HG02973 (cell line): ENCODE results near the gene PIGQ.

ENCODE experiments used
- ATAC-seq: cut with Tn5 transposase; IDR thresholded peaks from one replicate; pipeline ENCODE4 v1.9.1; 2021; ENCODE audit warnings: moderate library complexity; ENCODE audit not compliant: unreplicated experiment

The PIGQ gene

DNA sequence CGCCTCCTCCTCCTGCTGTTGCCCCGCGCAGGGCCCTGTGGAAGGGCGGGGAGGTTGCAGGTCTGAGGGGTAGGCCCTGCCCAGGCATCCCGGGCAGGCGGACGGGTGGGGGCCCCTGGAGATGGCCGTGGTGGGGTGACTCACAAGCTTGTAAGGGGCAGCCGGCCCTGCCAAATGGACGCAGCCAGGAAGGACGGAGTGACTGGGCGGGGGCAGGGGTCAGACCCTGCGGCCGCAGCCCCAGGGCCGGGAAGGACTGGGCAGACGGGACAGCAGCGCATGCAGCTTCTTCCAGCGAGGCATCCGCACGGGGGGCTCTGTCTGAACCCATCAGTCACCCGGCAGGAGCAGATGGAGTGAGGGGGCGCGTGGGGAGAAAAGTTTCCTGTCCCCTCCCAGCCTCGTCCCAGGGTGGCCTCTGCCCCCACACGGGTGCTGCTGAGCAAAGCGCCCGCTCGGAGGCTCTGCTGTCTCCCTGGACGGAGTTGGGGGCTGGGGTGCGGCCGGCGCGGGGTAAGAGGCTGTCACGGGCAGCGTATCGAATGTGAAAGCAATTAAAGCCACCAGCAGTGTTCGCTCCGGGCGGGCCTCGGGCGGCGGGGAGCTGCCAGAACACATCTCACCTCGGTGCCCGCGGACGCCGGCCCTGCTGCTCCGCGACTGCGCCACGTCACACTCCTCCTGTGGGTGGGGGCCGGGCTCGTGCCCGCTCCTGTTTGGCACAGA is 15.0 kb upstream of the PIGQ start:
- no peak for ATAC-seq

DNA sequence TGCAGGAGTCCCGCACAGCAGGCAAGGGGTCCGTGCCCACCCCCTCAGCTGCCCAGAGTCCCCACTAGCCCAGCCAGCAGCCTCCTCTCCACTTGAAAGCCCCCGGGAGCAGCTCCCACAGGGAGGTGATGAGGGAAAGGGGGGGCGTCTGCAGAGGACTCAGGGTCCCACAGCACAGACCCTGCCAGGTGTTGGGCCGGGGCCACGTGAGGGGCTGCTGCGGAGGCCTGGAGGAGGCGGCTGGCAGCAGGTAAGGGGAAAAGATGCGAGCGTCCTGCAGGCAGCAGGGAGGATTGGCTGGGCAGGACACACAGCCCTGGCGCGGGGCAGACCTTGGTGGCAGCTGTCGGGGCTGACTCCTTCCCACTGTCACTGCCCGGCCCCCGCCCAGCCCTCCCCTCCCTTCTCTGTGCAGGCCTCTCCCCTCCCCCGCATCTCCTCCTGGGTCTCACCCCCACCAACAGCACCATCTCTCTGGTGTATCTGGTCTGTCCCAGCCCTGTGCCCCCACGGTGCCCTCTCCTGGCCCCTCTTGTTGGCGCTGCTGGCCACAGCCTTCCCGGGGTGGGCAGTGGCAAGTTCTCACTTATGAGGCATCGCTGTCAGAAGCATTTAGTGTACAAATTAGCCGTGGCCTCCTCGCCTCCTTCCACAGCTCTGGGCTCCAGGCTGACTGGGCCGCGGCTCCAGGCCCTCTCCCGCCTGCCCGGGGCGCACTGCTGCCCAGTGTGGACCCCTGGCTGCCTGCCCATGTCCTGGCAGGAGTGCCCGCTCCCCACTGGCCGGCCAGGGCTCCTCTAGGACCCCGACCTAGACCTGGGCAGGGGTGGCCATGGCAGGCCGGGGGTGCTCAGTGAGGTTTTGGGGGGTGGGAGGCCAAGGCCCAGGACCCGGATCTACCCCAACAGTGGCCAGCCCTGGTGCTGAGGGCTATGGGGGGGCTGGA is 14.0 kb upstream of the PIGQ start:
- ATAC-seq = no peak

DNA sequence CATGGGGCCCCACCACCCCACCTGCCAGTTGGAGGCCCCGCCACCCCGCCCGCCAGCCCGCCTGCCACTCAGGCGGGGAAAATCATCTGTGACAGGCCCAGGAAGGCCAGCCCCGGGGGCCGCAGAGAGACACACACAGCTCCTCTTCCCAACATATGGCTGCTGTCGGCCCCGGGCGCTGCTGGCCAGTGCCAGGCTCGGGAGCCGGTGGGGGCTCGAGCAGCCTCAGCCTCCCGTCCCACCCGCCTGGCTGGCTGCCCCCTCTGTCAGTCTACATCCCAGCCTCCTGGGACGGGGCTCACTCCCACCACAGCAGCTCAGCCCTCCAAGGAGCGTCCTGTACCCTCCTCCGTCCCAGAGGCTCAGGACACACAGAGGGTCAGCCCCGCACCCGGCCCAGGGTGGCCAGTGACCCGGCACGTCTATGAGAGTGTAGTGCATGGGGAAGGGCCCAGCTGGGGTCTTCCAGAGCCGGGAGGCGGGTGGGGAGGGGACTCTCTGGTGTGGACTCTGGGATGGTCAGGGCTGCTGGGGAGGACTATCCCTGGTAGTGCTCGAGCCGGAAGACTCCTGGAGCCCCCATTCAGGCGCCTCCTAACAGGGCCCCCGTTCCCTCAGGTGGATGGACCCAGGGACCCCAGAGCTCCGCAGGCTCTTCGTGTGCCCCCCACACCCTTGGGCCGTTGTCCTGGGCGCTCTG is 13.1 kb upstream of the PIGQ start:
- no peak for ATAC-seq

DNA sequence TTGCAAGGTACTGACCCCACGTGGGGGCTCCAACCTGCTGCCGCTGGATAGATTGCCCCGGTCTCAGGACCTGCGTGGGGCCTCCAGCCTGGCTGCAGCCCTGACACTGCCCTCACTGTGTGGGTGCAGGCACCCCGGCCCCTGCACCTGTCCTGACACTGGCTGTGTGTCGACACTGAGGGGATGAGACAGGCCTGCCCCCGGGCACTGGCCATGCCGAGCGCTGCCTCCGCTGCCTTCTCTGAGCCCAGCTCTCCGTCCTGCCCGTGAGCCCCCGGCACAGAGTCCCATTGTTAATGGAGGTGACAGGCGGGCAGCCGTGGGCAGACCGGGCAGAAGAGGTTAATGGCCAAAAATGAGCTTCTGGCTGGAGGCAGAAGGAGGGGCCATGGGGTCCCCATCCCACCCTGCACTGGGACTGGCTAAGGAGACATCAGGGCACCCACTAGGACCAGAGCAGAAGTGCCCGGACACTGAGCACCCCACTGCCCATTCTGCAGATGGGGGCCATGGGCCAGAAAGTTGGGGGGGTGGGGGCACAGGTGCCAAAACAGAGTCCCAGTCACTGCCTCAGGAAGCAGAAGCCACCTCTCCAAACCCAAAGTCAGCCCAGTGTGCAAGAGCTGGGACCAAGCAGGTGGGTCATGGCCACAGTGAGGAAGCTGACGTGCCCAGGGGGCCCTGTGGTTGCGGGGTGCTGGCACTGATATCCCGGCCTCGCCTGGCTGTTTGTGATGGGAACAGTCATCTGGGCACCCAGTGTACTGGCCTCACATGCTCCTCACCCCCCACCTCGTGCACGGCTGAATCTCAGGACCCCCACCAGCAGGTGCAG is 12.1 kb upstream of the PIGQ start:
- ATAC-seq = no peak

DNA sequence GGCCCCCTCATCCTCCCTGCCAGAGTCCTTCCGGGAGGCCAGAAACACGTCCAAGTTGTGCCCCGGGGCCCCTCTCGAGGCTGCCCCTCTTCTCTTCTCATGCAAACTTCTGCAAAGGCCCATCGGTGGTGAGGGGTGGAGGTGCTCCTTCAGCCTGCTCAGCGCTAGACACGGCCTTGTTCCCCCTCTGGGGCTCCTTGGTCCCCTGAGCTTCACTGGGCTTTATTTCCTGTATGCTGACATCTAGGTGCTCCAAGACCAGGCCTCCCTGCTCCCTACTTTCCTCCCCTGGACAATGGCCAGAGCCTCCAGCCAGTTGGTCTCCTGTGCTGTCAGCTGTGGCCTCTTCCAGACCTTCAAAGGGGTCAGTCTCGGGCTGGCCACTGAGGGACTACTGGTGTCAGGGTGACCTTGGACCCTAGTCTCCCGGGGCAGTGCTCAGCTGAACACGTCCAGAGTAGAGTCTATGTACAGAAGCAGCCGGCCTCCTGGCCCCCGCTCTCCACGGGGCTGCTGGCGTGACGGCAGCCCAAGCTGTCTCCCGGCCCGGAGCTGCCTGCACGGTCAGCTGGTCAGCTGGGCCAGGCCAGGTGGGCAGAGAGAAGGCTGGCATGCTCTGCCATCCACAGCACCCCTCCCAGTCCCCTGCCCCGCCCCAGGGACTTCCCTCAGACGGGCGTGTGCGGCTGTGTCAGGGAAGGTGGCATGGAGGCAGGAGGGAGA is 11.3 kb upstream of the PIGQ start:
- ATAC-seq = no peak

DNA sequence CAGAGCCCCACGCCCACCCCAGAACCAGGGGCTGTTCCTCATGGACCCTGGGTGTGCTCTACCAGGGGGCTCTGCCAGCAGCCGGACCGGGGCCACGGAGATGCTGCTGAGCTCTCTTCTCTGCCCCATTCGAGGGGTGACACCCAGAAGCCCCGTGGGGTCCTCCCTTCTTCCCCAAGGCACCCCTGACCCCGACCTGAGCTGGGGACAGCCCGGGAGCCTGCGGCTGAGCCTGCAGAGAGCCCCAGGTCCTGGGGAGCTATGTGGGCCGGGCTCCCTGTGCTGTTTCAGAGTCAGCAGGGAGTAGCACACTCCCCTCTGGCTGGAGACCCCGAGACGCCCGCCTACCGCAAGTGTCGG is 10.8 kb upstream of the PIGQ start:
- no peak for ATAC-seq

DNA sequence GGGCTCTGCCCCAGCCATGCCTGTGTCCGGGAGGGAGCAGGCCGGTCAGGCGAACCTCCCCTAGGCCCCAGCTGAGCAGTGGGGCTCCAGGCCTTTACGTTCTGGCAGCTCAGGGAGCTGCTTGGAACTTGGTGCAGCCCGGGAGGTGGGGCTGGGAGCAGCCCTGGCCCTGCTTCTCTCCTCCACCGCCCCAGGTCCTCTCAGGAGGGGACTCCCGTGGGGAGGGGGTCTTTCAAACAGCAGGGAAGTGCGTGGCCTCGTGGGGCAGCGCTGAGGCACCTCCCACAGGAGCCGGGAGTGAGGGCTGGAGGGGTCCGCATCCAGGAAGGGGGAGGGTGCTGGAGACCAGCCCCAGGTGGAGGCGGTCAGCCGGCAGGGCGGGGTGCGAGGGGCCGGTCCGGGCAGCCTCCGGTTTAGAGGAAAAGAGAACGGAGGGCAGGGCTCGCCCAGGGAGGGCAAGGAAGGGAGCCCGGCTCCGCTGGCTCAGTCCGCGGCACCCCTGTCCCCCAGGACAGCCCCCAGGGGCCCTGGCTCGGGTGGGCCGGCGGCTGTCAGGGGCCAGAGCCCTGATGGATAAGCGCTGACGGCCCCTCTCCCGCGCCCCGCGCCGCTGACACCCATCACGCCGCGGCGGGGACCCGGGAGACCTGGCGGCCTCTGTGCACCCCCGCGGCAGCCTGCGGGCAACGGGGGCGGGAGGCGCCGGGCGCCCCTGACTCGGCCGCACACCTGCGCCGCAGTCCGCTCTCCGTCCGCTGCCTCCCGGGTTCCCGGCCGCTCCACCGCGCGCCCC is 10.2 kb upstream of the PIGQ start:
- no peak for ATAC-seq

DNA sequence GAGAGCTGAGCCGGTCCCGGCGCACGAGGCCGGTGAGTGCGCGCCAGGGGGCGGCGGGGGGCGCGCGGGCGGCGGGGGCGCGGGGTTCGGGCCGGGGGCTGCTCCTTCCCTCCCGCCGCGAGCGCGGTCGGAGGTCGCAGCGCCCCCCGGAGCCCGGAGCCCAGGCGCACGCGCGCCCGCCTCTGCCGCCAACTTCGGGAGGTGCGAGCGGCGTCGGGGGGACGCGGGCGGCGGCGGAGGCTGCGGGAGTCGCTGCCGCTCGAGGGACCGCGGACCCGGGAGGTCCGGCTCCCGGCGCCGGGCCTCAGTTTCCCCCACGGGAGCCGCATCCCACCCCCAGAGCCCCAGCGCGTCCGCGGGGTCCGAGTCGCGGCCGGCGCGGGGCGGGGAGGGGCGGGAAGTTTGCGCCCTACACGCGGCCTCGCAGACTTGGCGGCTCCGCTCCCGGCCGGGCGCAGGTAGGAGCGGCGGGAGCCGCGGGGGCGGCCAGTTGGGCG is 9.5 kb upstream of the PIGQ start, which contains the start of gene PRR35:
PRR35 (plus strand) TSS at position 191 of the 497 bp plus-strand sequence. CDS start 2,901 bp downstream, outside the sequence.
- no peak for ATAC-seq

DNA sequence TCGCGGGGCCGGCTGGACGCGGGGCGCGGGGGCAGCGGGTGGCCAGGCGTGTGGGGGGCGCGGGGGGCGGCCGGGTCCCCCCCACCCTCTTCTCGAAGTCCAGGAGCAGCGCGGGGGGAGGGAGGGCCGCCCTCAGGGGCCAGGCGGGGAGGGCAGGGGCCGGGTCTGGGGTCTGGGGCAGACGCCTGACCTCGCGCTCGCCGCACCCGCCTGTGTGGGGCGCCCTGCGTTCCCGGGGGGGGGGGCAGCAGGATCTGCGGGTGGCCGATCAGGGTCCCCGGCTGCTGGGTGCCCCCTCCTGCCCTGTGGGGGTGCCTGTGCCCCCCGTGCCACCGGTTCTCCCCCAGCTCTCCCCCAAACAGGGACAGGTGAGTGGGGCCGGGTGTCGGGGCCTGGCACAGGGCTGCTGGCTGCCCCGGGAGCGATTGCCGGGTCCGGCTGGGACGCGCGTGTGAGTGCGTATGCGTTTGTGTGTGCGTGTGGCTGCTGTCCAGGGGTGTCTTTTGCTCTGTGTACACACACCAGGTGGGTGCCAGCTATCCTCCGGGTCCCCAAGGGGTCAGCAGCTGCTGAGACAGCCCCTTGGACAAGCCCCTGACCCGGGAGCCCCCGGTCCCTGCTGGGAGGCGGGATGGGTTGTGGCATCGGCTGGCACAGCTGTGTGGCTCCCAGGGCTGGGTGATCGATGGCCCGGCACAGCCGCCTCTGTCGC is 8.9 kb upstream of the PIGQ start:
- no peak for ATAC-seq

DNA sequence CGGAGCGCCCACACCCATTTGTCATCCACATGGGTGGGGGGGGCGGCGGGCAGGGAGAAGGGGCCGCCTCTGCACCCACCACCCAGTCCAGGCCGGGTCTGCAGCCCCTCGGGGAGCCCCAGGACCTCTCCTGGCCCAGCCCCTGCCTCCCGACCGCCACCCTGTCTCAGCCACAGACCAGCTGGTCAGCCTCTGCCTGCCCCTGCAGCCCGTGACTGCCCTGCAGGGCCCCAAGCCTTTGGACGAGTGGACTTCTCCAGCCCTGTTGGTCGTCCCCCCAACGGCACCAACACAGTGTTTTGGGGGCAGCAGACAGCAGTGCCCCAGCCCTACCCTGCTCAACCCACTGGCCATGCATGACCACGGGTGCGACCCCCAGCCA is 8.4 kb upstream of the PIGQ start:
- no peak for ATAC-seq

DNA sequence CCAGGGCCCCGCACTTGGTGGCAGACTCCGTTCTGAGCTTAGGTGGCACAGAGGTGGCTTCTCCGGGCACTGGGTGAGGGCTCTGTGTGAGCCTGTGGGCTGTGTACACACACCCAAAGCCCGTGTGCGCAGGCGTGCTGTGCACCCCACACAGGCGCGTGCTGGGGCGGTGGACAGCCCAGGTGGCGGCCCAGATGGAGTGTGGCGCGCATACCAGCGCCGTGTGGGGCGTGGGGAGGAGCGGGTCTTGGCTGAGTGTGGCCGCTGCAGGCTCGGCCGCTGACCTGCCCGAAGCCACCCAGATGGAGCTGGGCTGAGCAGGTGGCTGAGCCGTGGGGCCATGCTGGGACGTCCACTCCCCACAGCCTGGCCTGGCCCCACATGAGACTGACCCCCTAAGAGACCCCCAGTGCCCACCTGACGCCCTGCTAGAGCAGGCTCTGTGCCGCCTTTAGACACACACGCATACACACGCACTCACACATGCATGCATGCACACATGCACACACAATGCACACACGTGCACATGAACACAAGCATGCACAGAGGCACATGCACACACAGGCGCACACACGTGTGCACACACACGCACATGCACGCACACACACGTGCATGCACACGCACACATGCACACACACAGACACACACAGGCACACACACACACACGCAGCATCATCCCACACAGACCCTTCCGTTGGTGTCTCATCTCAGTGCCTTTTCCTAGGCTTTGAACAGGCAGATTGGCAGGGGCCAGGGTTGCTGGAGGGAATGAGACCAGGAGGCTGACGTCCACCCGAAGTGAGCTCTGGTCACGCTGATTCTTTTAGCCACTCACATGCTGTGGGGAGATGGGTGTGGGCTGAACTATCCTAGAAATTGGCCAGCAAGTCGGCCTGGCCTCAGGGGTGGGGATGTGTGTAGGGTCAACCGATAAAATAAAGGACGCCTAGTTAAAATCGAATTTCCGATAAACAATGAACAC is 7.5 kb upstream of the PIGQ start:
- ATAC-seq = no peak

DNA sequence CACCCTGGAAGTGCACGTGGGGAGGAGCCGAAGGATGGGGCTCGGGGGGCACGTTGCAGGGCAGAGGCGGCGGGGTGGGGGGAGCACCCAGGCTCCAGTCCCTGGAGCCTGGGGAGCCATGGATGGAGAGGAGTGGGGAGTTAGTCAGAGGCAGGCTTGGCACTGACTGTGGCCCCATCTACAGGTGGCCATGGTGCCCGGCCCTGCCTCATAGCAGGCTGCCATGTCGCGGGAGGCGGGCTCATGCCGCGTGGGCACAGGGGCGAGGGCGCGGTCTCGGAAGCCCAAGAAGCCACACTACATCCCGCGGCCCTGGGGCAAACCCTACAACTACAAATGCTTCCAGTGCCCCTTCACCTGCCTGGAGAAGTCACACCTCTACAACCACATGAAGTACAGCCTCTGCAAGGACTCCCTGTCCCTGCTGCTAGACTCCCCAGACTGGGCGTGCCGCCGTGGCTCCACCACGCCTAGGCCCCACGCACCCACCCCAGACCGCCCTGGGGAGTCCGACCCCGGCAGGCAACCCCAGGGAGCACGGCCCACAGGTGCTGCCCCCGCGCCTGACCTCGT is 6.6 kb upstream of the PIGQ start:
- no peak for ATAC-seq

DNA sequence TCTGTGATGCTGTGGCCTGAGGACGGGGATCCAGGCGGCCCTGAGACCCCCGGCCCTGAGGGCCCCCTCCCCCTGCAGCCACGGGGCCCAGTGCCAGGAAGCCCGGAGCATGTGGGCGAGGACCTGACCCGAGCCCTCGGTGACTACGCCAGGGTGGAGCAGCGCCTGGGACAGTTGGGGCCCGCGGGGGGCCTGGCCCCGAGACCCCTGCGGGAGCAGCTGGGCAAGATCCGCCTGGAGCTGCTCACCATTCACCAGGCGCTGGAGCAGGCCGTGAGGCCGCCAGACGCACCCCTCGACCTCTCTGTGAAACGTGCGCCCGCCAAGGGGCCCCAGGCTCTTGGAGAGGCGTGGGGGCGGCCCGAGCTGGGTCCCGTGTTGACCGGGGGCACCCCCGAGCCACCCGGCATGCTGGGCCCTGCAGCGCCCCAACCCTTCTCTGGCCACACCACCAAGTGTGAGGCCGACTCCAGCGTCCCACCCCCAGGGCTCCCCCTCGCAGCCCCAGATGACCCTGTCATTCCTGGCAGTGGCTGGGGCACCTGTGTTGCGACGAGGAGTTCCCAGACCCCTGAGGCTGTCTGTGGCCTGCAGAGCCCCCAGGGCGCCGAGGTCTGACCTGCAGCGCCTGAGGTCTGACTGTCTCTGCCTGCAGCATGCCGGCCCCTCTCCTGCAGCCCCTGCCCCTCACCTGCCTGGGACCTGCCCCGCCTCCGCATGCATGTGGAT is 4.9 kb upstream of the PIGQ start:
- ATAC-seq = no peak

DNA sequence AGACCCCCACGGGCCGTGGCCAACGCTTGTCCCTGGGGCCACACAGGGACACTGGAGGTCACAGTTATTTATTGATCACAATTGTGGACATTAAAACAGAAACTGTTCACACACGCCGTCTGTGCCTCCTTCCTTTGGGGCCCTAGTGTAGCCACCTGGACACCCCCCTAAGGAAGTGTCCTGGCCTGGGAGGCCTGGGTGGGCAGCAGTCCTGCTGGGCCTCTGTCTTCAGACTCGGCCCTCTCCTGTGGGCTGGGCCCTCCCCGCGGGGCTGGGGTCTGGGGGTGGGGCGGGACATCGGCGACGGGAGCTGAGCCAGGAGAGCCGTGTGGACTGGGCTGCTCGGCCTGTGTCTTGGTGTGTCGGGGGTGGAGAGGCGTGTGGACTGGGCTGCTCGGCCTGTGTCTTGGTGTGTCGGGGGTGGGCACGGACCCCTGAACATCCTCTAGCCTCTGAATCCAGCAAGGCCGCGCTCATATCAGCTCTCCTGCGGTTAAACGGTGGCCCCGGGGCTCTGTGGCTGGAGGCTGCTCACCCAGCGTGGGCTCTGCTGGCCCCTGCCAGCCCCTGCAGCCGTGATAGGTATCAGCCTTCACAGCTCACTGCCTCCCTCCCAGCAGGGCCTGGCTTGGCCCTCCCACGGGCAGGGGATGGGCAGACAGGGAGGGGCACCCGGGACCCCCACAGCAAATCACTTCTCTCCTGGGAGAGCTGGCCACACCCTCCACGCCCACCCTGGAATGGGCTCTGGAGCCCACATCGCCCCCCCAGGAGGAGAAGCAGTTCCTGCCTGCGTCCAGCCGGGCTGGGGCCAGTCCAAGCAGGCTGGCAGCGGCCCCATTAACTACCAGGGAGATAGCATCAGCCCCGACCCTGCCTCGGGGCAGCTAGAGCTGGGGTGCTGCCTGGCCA is 4.1 kb upstream of the PIGQ start:
- no peak for ATAC-seq
